IgD-negative memory B cell (primary cell): ENCODE data around the gene RAPGEF3. TPM values are rescaled to one million over a fixed set of nuclear protein-coding genes. Genes with fewer than 3 reads are reported as not detected.

Source experiments
- H3K27ac Mint-ChIP-seq, 3 donors: one replicate each; pipeline ENCODE4 v1.8.0; 2020 to 2022; ENCODE audit warnings: mild to moderate bottlenecking in 3 of 3, mixed read lengths in 3 of 3, moderate library complexity in 1 of 3
- H3K27me3 Mint-ChIP-seq: one replicate; pipeline ENCODE4 v1.8.0; 2021; ENCODE audit warnings: mixed read lengths
- H3K36me3 Mint-ChIP-seq: one replicate; pipeline ENCODE4 v1.8.0; 2020; ENCODE audit warnings: mild to moderate bottlenecking, mixed read lengths
- H3K4me1 Mint-ChIP-seq, 3 donors: one replicate each; pipeline ENCODE4 v1.8.0; 2020 to 2022; ENCODE audit warnings: mixed read lengths in 3 of 3, mild to moderate bottlenecking in 1 of 3
- H3K4me3 Mint-ChIP-seq, 4 donors: one replicate each; pipeline ENCODE4 v1.8.0; 2020 to 2022; ENCODE audit warnings: mild to moderate bottlenecking in 4 of 4, mixed read lengths in 4 of 4, moderate library complexity in 3 of 4
- H3K9me3 Mint-ChIP-seq, 3 donors: one replicate each; pipeline ENCODE4 v1.8.0; 2020 to 2021; ENCODE audit warnings: mixed read lengths in 3 of 3, mild to moderate bottlenecking in 1 of 3
- polyA plus RNA-seq: library from polyadenylated mRNA; unstranded; fragments of 300-500 nt; fragmentation: Illumina TruSeq; gene quantifications from one replicate; pipeline ENCODE4 v1.2.3, GENCODE V29; 2021

RAPGEF3 gene
- polyA plus RNA-seq, 1 donor from 2014 or later = 0.26 TPM

DNA sequence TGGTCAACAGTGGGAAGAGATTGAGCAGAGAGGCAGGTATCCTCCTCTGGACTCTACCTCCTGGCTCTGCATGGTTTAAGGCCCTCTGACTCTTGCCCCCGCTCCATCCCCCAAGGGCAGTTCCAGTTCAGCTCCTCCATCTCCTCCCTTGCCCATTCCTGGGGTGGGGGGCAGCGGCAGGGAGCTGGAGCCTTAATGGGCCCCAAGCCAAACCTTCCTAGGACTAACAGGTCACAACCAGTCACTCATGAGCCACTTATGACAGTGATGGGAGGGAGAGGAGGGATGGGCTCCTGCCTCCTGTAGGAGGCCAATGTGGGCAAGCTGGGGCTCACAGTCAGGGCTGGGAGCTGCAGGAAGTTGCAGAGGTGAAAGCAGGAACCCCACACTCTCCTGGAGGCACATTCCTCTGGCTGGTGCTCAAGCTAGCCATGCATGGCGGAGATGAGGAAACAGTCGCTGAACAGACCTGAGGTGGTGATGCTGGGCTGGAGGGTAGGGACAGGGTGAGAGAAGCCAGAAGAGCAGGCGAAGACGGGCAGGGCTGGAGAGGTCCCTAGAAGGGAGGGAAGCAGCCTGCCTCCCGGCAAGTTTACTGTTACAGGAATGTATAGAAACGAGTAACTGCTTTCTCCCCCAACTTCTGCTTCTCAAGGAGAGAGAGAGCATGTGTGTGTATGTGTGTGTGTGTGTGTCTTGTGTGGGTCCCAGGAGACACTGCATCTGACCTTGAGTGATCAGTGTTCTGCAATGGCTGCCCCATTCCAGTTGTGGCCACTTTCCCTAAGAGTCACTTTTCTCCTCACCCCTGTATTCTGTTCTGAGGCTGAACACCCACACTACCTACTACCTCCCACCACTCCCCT is 5.0 kb upstream of the RAPGEF3 start:
- no peak overlapping the region for H3K27ac Mint-ChIP-seq
- H3K27me3 Mint-ChIP-seq = peaks cover 3% of the 10 kb centered on the region
- H3K4me3 Mint-ChIP-seq = peak overlapping the region in 2 of 4 donors; percentile 3 to 53
- no peaks in the 10 kb centered on the region for H3K36me3 Mint-ChIP-seq
- H3K9me3 Mint-ChIP-seq = no peaks in the 10 kb centered on the region
- H3K4me1 Mint-ChIP-seq = peaks cover 5 to 13% (median 8%) of the 10 kb centered on the region in 3 donors

DNA sequence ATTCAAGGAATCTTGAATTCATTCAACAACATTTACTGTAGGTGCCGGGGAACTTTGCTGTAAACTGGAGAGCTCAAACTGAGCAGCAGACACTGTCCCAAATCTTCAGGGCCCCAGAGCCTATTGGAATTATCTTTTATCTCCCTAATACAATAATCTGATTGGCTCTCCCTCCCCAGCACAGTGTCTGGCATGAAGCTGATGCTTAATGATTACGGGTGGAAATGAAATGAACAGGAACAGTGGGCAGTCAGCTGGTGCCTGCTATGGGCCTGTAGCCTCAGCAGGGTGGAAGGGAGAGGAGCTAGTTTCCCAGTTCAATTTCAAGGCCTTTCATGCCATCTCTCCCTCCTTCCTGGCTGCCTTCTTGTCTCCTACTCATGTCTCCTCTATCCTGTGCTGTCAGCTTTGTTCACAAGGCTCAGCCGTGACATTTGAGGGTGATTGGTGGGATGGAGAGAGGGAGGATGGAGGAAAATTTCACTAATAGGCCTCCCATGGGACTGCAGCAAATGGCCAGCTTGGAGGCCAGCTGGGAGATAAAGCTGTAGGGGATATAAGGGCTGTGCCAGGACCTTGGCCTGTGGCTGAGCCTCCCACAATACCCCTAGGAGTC is 4.3 kb upstream of the RAPGEF3 start:
- peaks cover 5 to 13% (median 8%) of the 10 kb centered on the region in 3 donors for H3K4me1 Mint-ChIP-seq
- H3K36me3 Mint-ChIP-seq = no peaks in the 10 kb centered on the region
- peak overlapping the region in 1 of 4 donors; percentile 5 for H3K4me3 Mint-ChIP-seq
- H3K27ac Mint-ChIP-seq = no peak overlapping the region
- no peaks in the 10 kb centered on the region for H3K9me3 Mint-ChIP-seq
- H3K27me3 Mint-ChIP-seq = peaks cover 3% of the 10 kb centered on the region

DNA sequence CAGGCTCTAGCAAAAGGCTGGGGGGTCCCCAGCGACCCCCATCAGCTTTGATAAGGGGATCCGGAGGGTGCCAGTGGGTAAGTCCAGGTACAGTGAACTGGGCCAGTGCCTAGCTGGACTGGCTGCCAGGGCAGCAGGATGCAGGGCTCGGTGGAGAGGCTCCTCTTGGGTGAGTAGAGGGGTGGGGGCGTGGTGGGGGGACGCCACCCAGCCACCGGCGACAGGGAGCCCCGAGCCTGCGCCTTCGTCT is 171 bp downstream of the RAPGEF3 start:
- Mint-ChIP-seq H3K4me3 (peak overlapping the region in 3 of 4 donors; percentile 80 to 90 (median 88)), H3K9me3 (no peaks in the 10 kb centered on the region), H3K4me1 (peaks cover 22 to 34% (median 33%) of the 10 kb centered on the region in 3 donors), H3K27ac (no peak overlapping the region), H3K36me3 (no peaks in the 10 kb centered on the region), H3K27me3 (no peaks in the 10 kb centered on the region)

DNA sequence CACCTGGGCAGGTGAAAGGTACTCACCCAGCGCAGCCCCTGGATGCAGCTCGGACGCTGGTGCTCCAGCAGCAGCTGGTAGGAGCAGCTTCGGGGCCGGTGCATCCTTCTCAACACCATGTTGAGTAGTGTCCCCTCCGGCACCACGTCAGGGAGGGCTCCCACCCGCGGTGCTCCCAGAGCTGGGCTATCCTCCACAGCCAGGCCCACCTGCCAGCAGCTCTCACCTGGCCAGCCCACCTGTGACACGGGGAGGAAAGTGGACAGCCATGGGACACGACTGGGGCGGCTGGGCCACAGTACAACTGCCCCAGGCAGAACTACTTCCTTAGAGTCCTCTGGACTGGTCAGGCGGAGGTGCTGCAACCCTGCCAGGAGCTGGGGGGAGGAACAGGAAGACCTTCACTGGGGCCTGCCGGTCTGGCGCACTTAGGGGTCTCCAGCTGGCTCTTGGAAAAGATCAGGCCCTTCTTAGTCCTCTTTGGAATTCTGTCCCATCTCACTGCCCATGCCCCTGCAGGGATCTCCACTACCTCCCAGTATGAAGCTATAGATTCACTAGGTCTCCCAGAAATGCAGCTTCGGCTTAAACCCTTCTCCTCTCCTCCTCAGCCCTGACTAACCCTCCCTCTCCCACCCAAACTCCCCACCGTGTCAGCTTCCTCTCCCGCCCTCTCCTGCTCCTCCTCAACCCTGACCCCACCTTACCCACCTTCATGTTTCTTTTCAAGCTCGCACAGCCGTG is 668 bp downstream of the RAPGEF3 start:
- no peaks in the 10 kb centered on the region for H3K36me3 Mint-ChIP-seq
- H3K27ac Mint-ChIP-seq = peak overlapping the region in 2 of 3 donors; percentile 15 to 35
- H3K27me3 Mint-ChIP-seq = no peaks in the 10 kb centered on the region
- peak overlapping the region in 3 of 4 donors; percentile 80 to 90 (median 88) for H3K4me3 Mint-ChIP-seq
- peaks cover 22 to 37% (median 37%) of the 10 kb centered on the region in 3 donors for H3K4me1 Mint-ChIP-seq
- H3K9me3 Mint-ChIP-seq = no peaks in the 10 kb centered on the region

DNA sequence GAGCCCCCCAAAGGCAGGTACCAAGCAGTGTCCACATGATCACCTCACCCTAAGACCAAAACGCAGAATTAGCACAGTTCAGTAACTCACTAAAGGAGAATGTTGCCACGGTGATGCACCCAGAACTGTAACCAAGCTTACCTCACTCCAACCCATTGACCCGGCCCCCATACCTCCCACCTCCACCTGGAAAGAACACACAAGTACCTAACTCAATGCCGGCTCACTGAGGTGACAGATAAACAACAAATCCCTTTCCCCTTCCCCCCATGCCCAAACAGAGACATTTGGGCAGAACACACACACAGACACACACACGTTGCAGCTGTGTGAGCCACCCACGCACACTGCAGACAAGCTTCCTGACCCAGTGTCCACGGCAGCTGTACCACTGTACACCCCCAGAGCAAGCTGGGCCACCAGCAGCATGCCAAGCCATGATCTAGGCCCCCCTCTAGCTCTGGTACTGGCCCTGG is 1.3 kb downstream of the RAPGEF3 start:
- no peaks in the 10 kb centered on the region for H3K27me3 Mint-ChIP-seq
- H3K9me3 Mint-ChIP-seq = no peaks in the 10 kb centered on the region
- peaks cover 22 to 40% (median 37%) of the 10 kb centered on the region in 3 donors for H3K4me1 Mint-ChIP-seq
- peak overlapping the region; percentile 10 to 91 (median 15) for H3K27ac Mint-ChIP-seq
- H3K36me3 Mint-ChIP-seq = no peaks in the 10 kb centered on the region
- H3K4me3 Mint-ChIP-seq = peak overlapping the region; percentile 5 to 82 (median 54)

DNA sequence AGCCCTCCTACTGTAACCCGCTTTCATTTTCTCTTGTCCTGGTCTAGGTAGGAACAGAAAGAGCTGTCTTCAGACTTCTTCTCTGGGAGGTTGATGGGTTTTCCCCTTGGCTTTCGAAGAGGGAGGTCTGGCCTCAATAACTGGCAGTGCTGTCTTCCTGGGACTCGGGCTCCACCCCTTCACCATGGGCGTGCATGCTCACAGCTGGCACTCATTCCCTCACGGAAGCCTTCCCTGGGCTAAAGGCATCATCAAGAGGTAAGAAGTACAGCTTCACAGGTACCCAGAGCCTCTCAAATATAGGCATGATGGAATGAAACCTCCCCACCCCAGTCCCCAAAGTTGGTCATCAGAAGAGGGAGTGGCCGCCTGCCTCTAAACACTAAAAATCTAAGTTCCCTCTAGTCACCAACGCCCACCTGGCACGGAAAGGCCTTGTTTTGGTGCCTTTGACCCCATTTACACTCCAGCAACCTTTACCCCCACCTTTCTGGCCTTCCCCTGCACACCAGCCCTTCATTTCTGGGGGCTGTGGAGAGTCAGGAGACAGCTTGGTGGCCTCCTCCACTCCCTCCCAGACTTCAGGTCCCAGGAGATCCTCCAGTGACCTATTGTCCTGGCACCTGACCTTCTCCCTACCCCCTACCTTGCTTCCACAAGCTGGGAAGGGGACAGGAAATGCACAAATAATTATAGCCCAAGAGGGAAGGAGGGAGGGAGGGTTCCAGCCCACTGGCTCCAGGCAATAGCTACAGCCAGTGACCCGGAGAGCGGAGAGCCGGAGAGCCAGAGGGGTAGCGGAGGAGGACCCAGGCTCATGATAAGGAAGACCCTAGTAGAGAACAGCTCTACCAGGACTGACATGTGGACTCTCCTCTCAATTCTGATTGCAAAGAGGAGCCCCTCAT is 2.8 kb downstream of the RAPGEF3 start:
- H3K9me3 Mint-ChIP-seq = no peaks in the 10 kb centered on the region
- H3K4me1 Mint-ChIP-seq = peaks cover 22 to 41% (median 40%) of the 10 kb centered on the region in 3 donors
- H3K36me3 Mint-ChIP-seq = no peaks in the 10 kb centered on the region
- peak overlapping the region; percentile 5 to 88 (median 58) for H3K4me3 Mint-ChIP-seq
- no peaks in the 10 kb centered on the region for H3K27me3 Mint-ChIP-seq
- H3K27ac Mint-ChIP-seq = peak overlapping the region; percentile 7 to 91 (median 50)

DNA sequence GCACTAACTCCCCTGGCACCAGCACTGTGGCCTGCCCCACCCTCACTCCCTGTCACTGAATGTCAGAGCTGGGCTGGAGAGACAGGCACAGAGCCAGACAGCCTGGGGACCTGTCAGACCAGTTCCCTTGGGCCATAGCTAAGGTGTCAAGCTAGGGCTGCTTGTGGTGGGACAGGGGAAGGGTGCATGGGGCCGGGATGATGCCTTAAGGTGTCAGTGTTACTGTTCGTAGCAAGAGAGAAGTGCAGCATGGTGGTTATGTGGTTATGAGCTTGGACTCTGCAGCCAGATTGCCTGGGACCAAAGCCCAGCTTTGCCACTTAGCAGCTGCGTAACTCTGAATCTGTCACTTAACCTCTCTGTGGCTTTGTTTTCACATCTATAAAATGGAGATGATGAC is 3.8 kb downstream of the RAPGEF3 start:
- H3K36me3 Mint-ChIP-seq = no peaks in the 10 kb centered on the region
- H3K4me3 Mint-ChIP-seq = peak overlapping the region in 2 of 4 donors; percentile 5 to 66
- peak overlapping the region in 2 of 3 donors; percentile 21 to 91 for H3K27ac Mint-ChIP-seq
- peaks cover 22 to 42% (median 38%) of the 10 kb centered on the region in 3 donors for H3K4me1 Mint-ChIP-seq
- no peaks in the 10 kb centered on the region for H3K27me3 Mint-ChIP-seq
- peaks cover 0 to under 1% (median 0%) of the 10 kb centered on the region in 3 donors for H3K9me3 Mint-ChIP-seq

DNA sequence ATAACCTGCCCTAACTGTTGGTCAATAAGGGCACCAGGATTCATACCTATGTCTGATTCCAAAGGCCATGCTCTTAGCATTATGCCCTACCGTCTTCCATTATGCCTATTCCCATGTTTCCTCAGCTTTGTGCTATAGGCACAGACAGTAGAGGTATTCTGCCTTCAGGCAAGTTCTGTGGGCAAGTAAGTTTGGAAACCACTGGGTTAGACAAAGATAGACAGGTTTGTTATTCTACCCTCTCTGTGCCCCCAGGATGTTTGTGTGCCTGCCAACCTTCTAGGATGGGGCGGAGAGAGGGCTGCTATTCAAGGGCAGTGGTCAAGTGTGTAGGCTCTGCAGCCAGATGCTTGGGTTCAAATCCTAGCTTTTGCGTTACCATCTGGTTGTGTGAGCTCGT is 4.6 kb downstream of the RAPGEF3 start:
- Mint-ChIP-seq H3K9me3 (peaks cover 0 to 2% (median 0%) of the 10 kb centered on the region in 3 donors), H3K27ac (no peak overlapping the region), H3K4me3 (peak overlapping the region in 2 of 4 donors; percentile 17 to 20), H3K36me3 (no peaks in the 10 kb centered on the region), H3K27me3 (no peaks in the 10 kb centered on the region), H3K4me1 (peaks cover 22 to 43% (median 39%) of the 10 kb centered on the region in 3 donors)

DNA sequence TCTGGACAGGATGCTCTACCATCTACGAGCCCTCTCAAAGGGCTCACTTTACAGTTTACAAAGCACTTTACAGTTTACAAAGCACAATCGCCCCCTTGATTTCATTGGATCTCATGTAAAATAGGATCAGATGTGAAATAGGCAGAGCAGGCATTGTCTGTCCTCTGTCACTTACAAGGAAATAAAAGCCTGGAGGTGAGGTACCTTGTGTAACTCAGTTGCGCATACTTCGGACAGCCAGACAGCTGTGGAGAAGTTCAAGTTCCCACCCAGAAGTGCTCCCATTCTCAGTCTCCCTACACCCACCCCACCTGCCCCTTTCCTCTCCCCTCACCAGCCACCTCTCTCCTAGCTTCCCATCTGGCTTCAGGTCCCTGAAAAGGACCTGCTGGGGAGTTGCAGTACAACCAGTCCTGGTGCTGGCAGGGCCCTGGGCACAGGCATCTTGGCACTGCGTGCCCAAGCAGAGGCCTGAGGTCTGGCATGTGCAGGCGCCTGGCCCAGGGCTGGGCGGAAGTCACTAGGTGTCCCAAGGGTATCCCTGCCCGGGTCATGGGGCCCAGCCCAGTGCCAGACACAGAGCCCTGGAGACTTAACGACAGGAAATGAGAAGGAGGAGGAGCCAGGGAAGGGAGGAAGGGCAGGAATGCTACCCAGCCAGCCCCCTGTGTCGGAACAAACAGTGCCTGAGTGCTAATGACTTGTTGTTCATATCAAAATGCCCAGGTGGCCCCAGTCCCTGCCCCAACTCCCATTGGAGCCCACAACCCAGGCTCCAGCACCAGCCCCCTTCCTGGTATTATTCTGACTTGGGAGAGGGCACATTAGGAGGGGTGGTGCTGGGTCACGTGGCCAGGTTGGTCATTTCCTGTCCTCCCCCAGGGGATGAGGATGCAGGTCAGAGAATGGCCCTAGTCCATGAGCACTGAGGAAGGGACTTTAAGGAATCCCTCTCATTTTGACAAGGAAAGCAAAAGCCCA is 5.4 kb downstream of the RAPGEF3 start:
- Mint-ChIP-seq H3K27ac (peak overlapping the region in 2 of 3 donors; percentile 39 to 87), H3K4me1 (peaks cover 22 to 45% (median 41%) of the 10 kb centered on the region in 3 donors), H3K4me3 (no peak overlapping the region), H3K9me3 (peaks cover 0 to 2% (median 0%) of the 10 kb centered on the region in 3 donors), H3K27me3 (no peaks in the 10 kb centered on the region), H3K36me3 (no peaks in the 10 kb centered on the region)

DNA sequence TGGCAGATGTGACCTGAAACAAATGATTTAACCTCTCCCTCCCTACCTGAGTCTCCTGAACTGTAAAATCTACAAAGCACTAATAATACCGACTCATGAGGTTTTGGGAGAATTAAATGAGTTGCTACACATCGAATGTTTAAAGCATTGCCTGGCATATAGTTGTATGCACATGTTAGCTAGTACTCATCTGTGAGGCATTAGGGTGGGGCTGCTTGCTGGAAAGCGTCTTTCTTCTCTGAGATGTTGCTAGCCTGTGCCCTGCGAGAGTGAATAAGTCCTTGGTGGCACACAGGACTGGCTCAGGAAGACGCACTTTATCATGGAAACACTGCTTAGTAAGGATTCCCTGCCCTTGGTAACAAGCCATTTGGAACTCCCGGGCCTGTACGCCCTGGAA is 6.1 kb downstream of the RAPGEF3 start:
- Mint-ChIP-seq H3K27ac (peak overlapping the region in 1 of 3 donors; percentile 87), H3K27me3 (no peaks in the 10 kb centered on the region), H3K36me3 (no peaks in the 10 kb centered on the region), H3K4me3 (no peak overlapping the region), H3K9me3 (peaks cover 0 to 2% (median 0%) of the 10 kb centered on the region in 3 donors), H3K4me1 (peaks cover 21 to 45% (median 40%) of the 10 kb centered on the region in 3 donors)

DNA sequence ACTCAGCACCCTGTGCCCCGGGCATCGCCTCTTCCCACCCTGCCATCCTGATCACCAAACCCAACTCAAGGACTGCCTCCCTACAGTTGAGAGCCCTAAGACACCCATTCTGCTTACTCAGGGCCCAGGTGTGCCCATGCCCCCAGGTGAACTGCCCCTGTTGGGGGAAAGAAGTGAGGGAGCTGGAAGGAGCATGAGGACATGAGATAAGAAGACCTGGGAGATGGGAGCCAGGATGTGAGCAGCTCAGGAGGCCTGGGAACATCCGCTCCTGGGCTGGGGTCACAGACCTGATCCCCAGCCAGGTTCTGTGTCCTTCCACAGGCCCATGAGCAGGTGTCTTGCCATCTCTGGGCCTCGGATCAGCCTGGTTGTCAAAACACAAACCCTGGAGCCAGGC is 6.6 kb downstream of the RAPGEF3 start:
- H3K27me3 Mint-ChIP-seq = no peaks in the 10 kb centered on the region
- H3K4me1 Mint-ChIP-seq = peaks cover 20 to 44% (median 39%) of the 10 kb centered on the region in 3 donors
- no peak overlapping the region for H3K27ac Mint-ChIP-seq
- no peak overlapping the region for H3K4me3 Mint-ChIP-seq
- peaks cover 0 to 2% (median 0%) of the 10 kb centered on the region in 3 donors for H3K9me3 Mint-ChIP-seq
- no peaks in the 10 kb centered on the region for H3K36me3 Mint-ChIP-seq

DNA sequence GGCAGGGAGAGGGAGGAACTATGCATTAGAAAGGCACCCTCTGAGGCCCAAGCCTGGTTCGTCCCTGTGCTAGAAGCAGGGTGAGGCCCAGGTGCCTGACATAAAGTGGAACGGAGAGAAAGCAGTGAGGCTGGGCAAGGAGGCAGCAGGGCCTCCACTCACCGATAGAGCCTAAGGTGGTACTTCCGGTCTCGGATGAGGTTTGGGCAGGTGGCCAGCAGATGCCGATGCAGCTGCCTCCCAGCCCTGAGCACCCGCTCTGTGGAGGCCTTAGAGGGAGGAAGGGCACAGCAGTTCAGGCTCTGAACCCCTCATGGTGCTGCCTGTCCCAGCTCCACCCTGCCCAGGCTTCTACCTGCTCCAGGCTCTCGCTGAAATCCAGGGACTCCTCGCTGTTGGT is 7.1 kb downstream of the RAPGEF3 start:
- Mint-ChIP-seq H3K4me3 (no peak overlapping the region), H3K27me3 (no peaks in the 10 kb centered on the region), H3K9me3 (peaks cover 0 to 2% (median 0%) of the 10 kb centered on the region in 3 donors), H3K36me3 (no peaks in the 10 kb centered on the region), H3K27ac (no peak overlapping the region), H3K4me1 (peaks cover 21 to 42% (median 41%) of the 10 kb centered on the region in 3 donors)

DNA sequence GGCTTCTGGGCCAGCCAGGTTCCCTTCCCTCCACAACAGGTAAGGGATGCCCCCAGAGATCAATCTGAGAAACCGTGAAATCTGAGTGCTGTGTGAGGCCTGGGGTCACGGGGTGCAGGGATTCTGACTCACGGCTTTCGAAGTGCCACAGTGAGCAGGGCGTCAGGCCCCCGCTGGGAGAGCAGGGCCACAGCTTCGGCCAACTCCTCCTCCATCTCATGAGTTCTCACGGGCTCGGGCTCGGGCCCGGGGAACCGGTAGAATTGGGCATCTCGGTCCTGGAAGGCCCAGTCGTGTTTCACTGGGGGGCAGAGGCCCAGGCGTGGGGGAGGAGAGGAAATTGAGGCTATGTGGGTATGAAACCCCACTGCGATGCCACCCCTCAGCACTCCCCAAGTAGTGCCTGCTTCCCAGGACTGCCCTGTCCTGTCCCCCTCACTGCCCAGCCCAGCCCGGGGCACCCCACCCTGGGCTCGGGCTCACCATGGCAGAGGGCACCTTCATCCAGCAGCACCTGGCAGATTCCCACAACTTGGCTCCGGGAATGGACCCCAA is 7.7 kb downstream of the RAPGEF3 start:
- Mint-ChIP-seq H3K36me3 (no peaks in the 10 kb centered on the region), H3K27ac (no peak overlapping the region), H3K9me3 (peaks cover 0 to 2% (median 0%) of the 10 kb centered on the region in 3 donors), H3K4me3 (no peak overlapping the region), H3K27me3 (no peaks in the 10 kb centered on the region), H3K4me1 (peaks cover 17 to 40% (median 37%) of the 10 kb centered on the region in 3 donors)
